ENCODE measurements around the gene SNORC. TPM values are rescaled to one million over a fixed set of nuclear protein-coding genes. Genes with fewer than 3 reads are reported as not detected.

Gene SNORC
- polyA plus RNA-seq, 1 donor from 2014 or later = 0.68 TPM

- H3K4me3 ChIP-seq (ENCODE audit: low read length) = no peak overlapping the region
- H3F3A ChIP-seq (ENCODE audit: insufficient read depth, low read length, poor library complexity, severe bottlenecking) = no peaks in the 10 kb centered on the region
- TF ChIP-seq CTCF (IDR thresholded peaks at IDR 0.05; ENCODE audit: poor library complexity, severe bottlenecking) = no peak
- TF ChIP-seq EZH2 (IDR thresholded peaks at IDR 0.05; ENCODE audit: borderline replicate concordance, insufficient read depth, low read length, poor library complexity, severe bottlenecking) = no peak
- no peak for TF ChIP-seq SMC3 (conservative IDR thresholded peaks at IDR 0.05; ENCODE audit: poor library complexity)
- TF ChIP-seq EP300 (conservative IDR thresholded peaks at IDR 0.05; ENCODE audit: poor library complexity, severe bottlenecking) = no peak
- TF ChIP-seq MXI1 (conservative IDR thresholded peaks at IDR 0.05; ENCODE audit: poor library complexity, severe bottlenecking) = no peak
- no peak for TF ChIP-seq RAD21 (conservative IDR thresholded peaks at IDR 0.05)
- TF ChIP-seq POLR2AphosphoS5 (IDR thresholded peaks at IDR 0.05) = no peak
- TF ChIP-seq REST (IDR thresholded peaks at IDR 0.05; ENCODE audit: borderline replicate concordance) = no peak
- TF ChIP-seq TAF1 (IDR thresholded peaks at IDR 0.05; ENCODE audit: low read depth) = no peak
- no peaks in the 10 kb centered on the region for H3K36me3 ChIP-seq (ENCODE audit: insufficient read depth, low read length)
- H3K4me2 ChIP-seq (ENCODE audit: low read length) = no peak overlapping the region
- no peak overlapping the region for H3K27ac ChIP-seq (ENCODE audit: low read length)
- no peaks in the 10 kb centered on the region for H4K20me1 ChIP-seq (ENCODE audit: insufficient read depth)
- H2AFZ ChIP-seq (ENCODE audit: low read depth, low read length) = no peak overlapping the region
- H3K9me2 ChIP-seq (ENCODE audit: insufficient read depth, low read length) = no peaks in the 10 kb centered on the region
- H3K9me3 ChIP-seq (ENCODE audit: low read length) = peaks cover 11% of the 10 kb centered on the region
- no peaks in the 10 kb centered on the region for H3K79me2 ChIP-seq (replicated peaks; ENCODE audit: insufficient read depth, low read length)
- no peak overlapping the region for H3K9ac ChIP-seq (ENCODE audit: low read length)
- H3K27me3 ChIP-seq (ENCODE audit: insufficient read depth, low read depth, low read length) = no peaks in the 10 kb centered on the region
Measured at GRCh38 chr2:232908695-232909094, 38.6 kb downstream of the SNORC start.

DNA sequence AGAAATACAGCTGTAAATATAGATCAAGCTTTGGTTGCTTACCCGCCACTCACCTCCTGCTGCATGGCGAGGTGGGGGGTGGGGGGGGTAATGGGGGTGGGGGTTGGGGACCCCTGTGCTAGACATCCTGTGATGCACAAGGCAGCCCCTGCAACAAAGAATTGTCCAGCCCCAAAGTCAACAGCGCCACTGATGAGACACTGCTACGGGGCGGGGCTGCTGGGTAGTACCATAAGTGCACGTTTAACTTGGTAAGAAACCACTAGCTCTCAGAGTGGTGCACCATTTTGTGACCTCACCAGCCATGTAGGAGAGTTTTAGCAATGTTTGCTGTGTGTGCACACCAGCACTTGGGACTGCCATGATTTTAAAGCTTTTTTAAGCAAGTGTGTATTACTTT lies 40.3 kb downstream of the SNORC start:
- TF ChIP-seq RAD21 (conservative IDR thresholded peaks at IDR 0.05) (no peak), CTCF (IDR thresholded peaks at IDR 0.05; ENCODE audit: poor library complexity, severe bottlenecking) (no peak), SMC3 (conservative IDR thresholded peaks at IDR 0.05; ENCODE audit: poor library complexity) (no peak), EP300 (conservative IDR thresholded peaks at IDR 0.05; ENCODE audit: poor library complexity, severe bottlenecking) (no peak), POLR2AphosphoS5 (IDR thresholded peaks at IDR 0.05) (no peak), EZH2 (IDR thresholded peaks at IDR 0.05; ENCODE audit: borderline replicate concordance, insufficient read depth, low read length, poor library complexity, severe bottlenecking) (no peak), MXI1 (conservative IDR thresholded peaks at IDR 0.05; ENCODE audit: poor library complexity, severe bottlenecking) (no peak)
- H3K9me3 ChIP-seq (ENCODE audit: low read length) = peaks cover 11% of the 10 kb centered on the region
- H3K4me3 ChIP-seq (ENCODE audit: low read length) = no peak overlapping the region
- no peak overlapping the region for H3K9ac ChIP-seq (ENCODE audit: low read length)
- peaks cover 3% of the 10 kb centered on the region for H3K27me3 ChIP-seq (ENCODE audit: insufficient read depth, low read depth, low read length)
- H3F3A ChIP-seq (ENCODE audit: insufficient read depth, low read length, poor library complexity, severe bottlenecking) = no peaks in the 10 kb centered on the region
- H3K79me2 ChIP-seq (replicated peaks; ENCODE audit: insufficient read depth, low read length) = no peaks in the 10 kb centered on the region
- no peaks in the 10 kb centered on the region for H3K36me3 ChIP-seq (ENCODE audit: insufficient read depth, low read length)
- no peak overlapping the region for H3K4me2 ChIP-seq (ENCODE audit: low read length)
- H3K9me2 ChIP-seq (ENCODE audit: insufficient read depth, low read length) = no peaks in the 10 kb centered on the region
- no peak overlapping the region for H3K27ac ChIP-seq (ENCODE audit: low read length)
- H2AFZ ChIP-seq (ENCODE audit: low read depth, low read length) = no peak overlapping the region
- no peaks in the 10 kb centered on the region for H4K20me1 ChIP-seq (ENCODE audit: insufficient read depth)

Measured in neural cell (in vitro differentiated cells).